ENCODE data around the gene KIF15.
"Not testable (repeated sequence)": the region's sequence is repeated elsewhere in the genome, so short reads cannot be mapped to it uniquely, and the experiment has no call there.

KIF15 gene

GRCh38 chr3:44803298-44803697, 41.7 kb downstream of the KIF15 start:
- Histone ChIP-seq H3K9ac (ENCODE audit: low read length) (no peak overlapping the region), H3K18ac (ENCODE audit: low read depth in 1 of 2, low read length in 2 of 2) (no peak overlapping the region), H3K79me1 (replicated peaks; ENCODE audit: low read length, poor library complexity, severe bottlenecking) (no peaks in the 10 kb centered on the region), H3K14ac (ENCODE audit: low read length in 2 of 2) (no peak overlapping the region), H2AFZ (ENCODE audit: low read depth, low read length) (no peak overlapping the region), H3K27me3 (ENCODE audit: control insufficient read depth in 1 of 2, insufficient read depth in 1 of 2, low read length in 2 of 2) (no peaks in the 10 kb centered on the region), H2BK15ac (ENCODE audit: low read depth, poor library complexity, severe bottlenecking) (no peak overlapping the region), H3K4ac (ENCODE audit: low read depth in 1 of 2, low read length in 2 of 2) (no peak overlapping the region), H4K8ac (ENCODE audit: low read length) (no peak overlapping the region), H2AK5ac (ENCODE audit: low read length, severe bottlenecking) (no peak overlapping the region), H3K36me3 (ENCODE audit: control insufficient read depth in 1 of 2, insufficient read depth in 2 of 2, low read depth in 1 of 2, low read length in 2 of 2) (peaks cover 0 to 9% of the 10 kb centered on the region in 2 experiments), H3K4me1 (ENCODE audit: control insufficient read depth, insufficient read depth, low read depth, low read length) (no peaks in the 10 kb centered on the region), H3K4me2 (ENCODE audit: low read length, poor library complexity, severe bottlenecking) (no peak overlapping the region), H3K23ac (ENCODE audit: low read length in 2 of 2) (no peak overlapping the region), H2BK12ac (ENCODE audit: low read length in 2 of 2) (no peak overlapping the region), H3K4me3 (ENCODE audit: insufficient read depth in 1 of 2, low read depth in 1 of 2, low read length in 2 of 2) (no peak overlapping the region), H3K27ac (ENCODE audit: low read length, poor library complexity, severe bottlenecking) (no peak overlapping the region), H3K9me3 (ENCODE audit: control insufficient read depth, low read length) (no peaks in the 10 kb centered on the region), H4K91ac (ENCODE audit: low read length) (no peak overlapping the region), H2BK5ac (ENCODE audit: low read depth, low read length, poor library complexity, severe bottlenecking) (no peak overlapping the region), H2BK120ac (ENCODE audit: low read depth, low read length) (no peak overlapping the region)
- no CpG with 5 or more reads among the region's 2 CpGs for WGBS
- no peak for DNase-seq

- Histone ChIP-seq H3K18ac (ENCODE audit: low read depth in 1 of 2, low read length in 2 of 2) (no peak overlapping the region), H3K4me1 (ENCODE audit: control insufficient read depth, insufficient read depth, low read depth, low read length) (no peaks in the 10 kb centered on the region), H4K8ac (ENCODE audit: low read length) (no peak overlapping the region), H3K4ac (ENCODE audit: low read depth in 1 of 2, low read length in 2 of 2) (no peak overlapping the region), H3K9ac (ENCODE audit: low read length) (no peak overlapping the region), H3K23ac (ENCODE audit: low read length in 2 of 2) (no peak overlapping the region), H2BK15ac (ENCODE audit: low read depth, poor library complexity, severe bottlenecking) (no peak overlapping the region), H3K4me2 (ENCODE audit: low read length, poor library complexity, severe bottlenecking) (no peak overlapping the region), H3K9me3 (ENCODE audit: control insufficient read depth, low read length) (no peaks in the 10 kb centered on the region), H3K79me1 (replicated peaks; ENCODE audit: low read length, poor library complexity, severe bottlenecking) (peaks cover 1% of the 10 kb centered on the region), H3K27me3 (ENCODE audit: control insufficient read depth in 1 of 2, insufficient read depth in 1 of 2, low read length in 2 of 2) (no peaks in the 10 kb centered on the region), H2BK5ac (ENCODE audit: low read depth, low read length, poor library complexity, severe bottlenecking) (no peak overlapping the region), H4K91ac (ENCODE audit: low read length) (no peak overlapping the region), H2AFZ (ENCODE audit: low read depth, low read length) (no peak overlapping the region), H3K4me3 (ENCODE audit: insufficient read depth in 1 of 2, low read depth in 1 of 2, low read length in 2 of 2) (no peak overlapping the region), H2AK5ac (ENCODE audit: low read length, severe bottlenecking) (no peak overlapping the region), H3K36me3 (ENCODE audit: control insufficient read depth in 1 of 2, insufficient read depth in 2 of 2, low read depth in 1 of 2, low read length in 2 of 2) (no peaks in the 10 kb centered on the region), H2BK120ac (ENCODE audit: low read depth, low read length) (no peak overlapping the region), H3K14ac (ENCODE audit: low read length in 2 of 2) (no peak overlapping the region), H3K27ac (ENCODE audit: low read length, poor library complexity, severe bottlenecking) (no peak overlapping the region), H2BK12ac (ENCODE audit: low read length in 2 of 2) (no peak overlapping the region)
- 100% methylated on average over 2 of the region's 2 CpGs for WGBS
- DNase-seq, result no peak
Observed at GRCh38 chr3:44805960-44806359, 44.4 kb downstream of the KIF15 start.

DNA sequence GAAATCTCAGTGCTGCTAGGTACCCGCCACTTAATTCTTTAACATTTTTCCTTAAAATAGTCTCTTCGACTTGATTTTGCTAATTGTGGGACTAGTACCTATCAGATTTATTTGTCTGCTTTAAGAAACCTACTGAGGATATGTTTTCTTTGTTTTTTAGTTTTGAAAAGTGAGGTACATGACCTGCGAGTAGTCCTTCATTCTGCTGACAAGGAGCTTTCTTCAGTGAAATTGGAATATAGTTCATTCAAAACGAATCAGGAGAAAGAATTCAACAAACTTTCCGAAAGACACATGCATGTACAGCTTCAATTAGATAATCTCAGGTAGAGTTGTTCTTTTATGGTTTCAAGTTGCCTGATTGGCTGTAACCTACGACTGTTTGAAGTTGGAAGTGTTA, 53.2 kb downstream of the KIF15 start:
- Histone ChIP-seq H3K23ac (ENCODE audit: low read length in 2 of 2) (no peak overlapping the region), H3K27ac (ENCODE audit: low read length, poor library complexity, severe bottlenecking) (no peak overlapping the region), H2BK12ac (ENCODE audit: low read length in 2 of 2) (no peak overlapping the region), H3K36me3 (ENCODE audit: control insufficient read depth in 1 of 2, insufficient read depth in 2 of 2, low read depth in 1 of 2, low read length in 2 of 2) (peaks cover 0 to 13% of the 10 kb centered on the region in 2 experiments), H3K4me1 (ENCODE audit: control insufficient read depth, insufficient read depth, low read depth, low read length) (no peaks in the 10 kb centered on the region), H2AK5ac (ENCODE audit: low read length, severe bottlenecking) (no peak overlapping the region), H4K8ac (ENCODE audit: low read length) (no peak overlapping the region), H3K9me3 (ENCODE audit: control insufficient read depth, low read length) (peaks cover 2% of the 10 kb centered on the region), H2BK5ac (ENCODE audit: low read depth, low read length, poor library complexity, severe bottlenecking) (no peak overlapping the region), H3K4ac (ENCODE audit: low read depth in 1 of 2, low read length in 2 of 2) (no peak overlapping the region), H3K14ac (ENCODE audit: low read length in 2 of 2) (no peak overlapping the region), H3K4me2 (ENCODE audit: low read length, poor library complexity, severe bottlenecking) (no peak overlapping the region), H4K91ac (ENCODE audit: low read length) (no peak overlapping the region), H2AFZ (ENCODE audit: low read depth, low read length) (no peak overlapping the region), H3K18ac (ENCODE audit: low read depth in 1 of 2, low read length in 2 of 2) (no peak overlapping the region), H3K9ac (ENCODE audit: low read length) (no peak overlapping the region), H3K27me3 (ENCODE audit: control insufficient read depth in 1 of 2, insufficient read depth in 1 of 2, low read length in 2 of 2) (no peaks in the 10 kb centered on the region), H3K79me1 (replicated peaks; ENCODE audit: low read length, poor library complexity, severe bottlenecking) (no peaks in the 10 kb centered on the region), H3K4me3 (ENCODE audit: insufficient read depth in 1 of 2, low read depth in 1 of 2, low read length in 2 of 2) (no peak overlapping the region), H2BK15ac (ENCODE audit: low read depth, poor library complexity, severe bottlenecking) (no peak overlapping the region), H2BK120ac (ENCODE audit: low read depth, low read length) (no peak overlapping the region)
- DNase-seq, result no peak
- WGBS, result 85% methylated on average over 3 of the region's 6 CpGs

GRCh38 chr3:44816334-44816733, 54.7 kb downstream of the KIF15 start:
- H3K4me3 ChIP-seq (ENCODE audit: insufficient read depth in 1 of 2, low read depth in 1 of 2, low read length in 2 of 2); H2BK12ac ChIP-seq (ENCODE audit: low read length in 2 of 2); H2AFZ ChIP-seq (ENCODE audit: low read depth, low read length); H2BK15ac ChIP-seq (ENCODE audit: low read depth, poor library complexity, severe bottlenecking); H3K79me1 ChIP-seq (replicated peaks; ENCODE audit: low read length, poor library complexity, severe bottlenecking); H3K23ac ChIP-seq (ENCODE audit: low read length in 2 of 2); H2AK5ac ChIP-seq (ENCODE audit: low read length, severe bottlenecking); H3K14ac ChIP-seq (ENCODE audit: low read length in 2 of 2); H3K9ac ChIP-seq (ENCODE audit: low read length); H3K4me2 ChIP-seq (ENCODE audit: low read length, poor library complexity, severe bottlenecking); H2BK5ac ChIP-seq (ENCODE audit: low read depth, low read length, poor library complexity, severe bottlenecking); H3K9me3 ChIP-seq (ENCODE audit: control insufficient read depth, low read length); H3K27ac ChIP-seq (ENCODE audit: low read length, poor library complexity, severe bottlenecking); H3K18ac ChIP-seq (ENCODE audit: low read depth in 1 of 2, low read length in 2 of 2); H4K8ac ChIP-seq (ENCODE audit: low read length); H2BK120ac ChIP-seq (ENCODE audit: low read depth, low read length); H3K27me3 ChIP-seq (ENCODE audit: control insufficient read depth in 1 of 2, insufficient read depth in 1 of 2, low read length in 2 of 2); DNase-seq; H3K4me1 ChIP-seq (ENCODE audit: control insufficient read depth, insufficient read depth, low read depth, low read length); H3K4ac ChIP-seq (ENCODE audit: low read depth in 1 of 2, low read length in 2 of 2); H4K91ac ChIP-seq (ENCODE audit: low read length): not testable (repeated sequence)
- no CpG with 5 or more reads among the region's 2 CpGs for WGBS
- peaks cover 0 to 13% of the 10 kb centered on the region in 2 experiments for H3K36me3 ChIP-seq (ENCODE audit: control insufficient read depth in 1 of 2, insufficient read depth in 2 of 2, low read depth in 1 of 2, low read length in 2 of 2)

Data from mesenchymal stem cell (in vitro differentiated cells and primary cell).